ENCODE measurements around the gene PPP1R37. TPM values are rescaled to one million over a fixed set of nuclear protein-coding genes. Genes with fewer than 3 reads are reported as not detected.

The PPP1R37 gene
- total and polyA plus RNA-seq, 2 of the 8 experiments (the other 6 are each of a cell fraction or from before 2014, with no cell fraction given) = 14.6 to 25.7 TPM

GRCh38 chr19:45141203-45141900 lies 48.4 kb downstream of the PPP1R37 start (continued):
- TF ChIP-seq, protein P1, sequence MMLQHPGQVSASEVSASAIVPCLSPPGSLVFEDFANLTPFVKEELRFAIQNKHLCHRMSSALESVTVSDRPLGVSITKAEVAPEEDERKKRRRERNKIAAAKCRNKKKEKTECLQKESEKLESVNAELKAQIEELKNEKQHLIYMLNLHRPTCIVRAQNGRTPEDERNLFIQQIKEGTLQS (IDR thresholded peaks at IDR 0.05; ENCODE audit: insufficient read depth, low read depth, low read length) = no peak
